Esophagus squamous epithelium (tissue), 4 donors: ENCODE measurements around the gene COPG1.

Experiments
- CTCF ChIP-seq, 6 experiments: fragments of 450-650 bp in 4 of 6; fragments of 200-600 bp in 2 of 6; sonication (generic) in 2 of 6; IDR thresholded peaks; one replicate each; pipeline ENCODE4 v1.5.1; 2016 to 2019; ENCODE audit warnings: antibody characterized with exemption in 6 of 6, mild to moderate bottlenecking in 4 of 6, moderate library complexity in 4 of 6
- POLR2A ChIP-seq, 4 donors: fragments of 450-650 bp; IDR thresholded peaks; one replicate each; pipeline ENCODE4 v1.6.1; 2017; ENCODE audit warnings: antibody characterized with exemption in 4 of 4, mild to moderate bottlenecking in 4 of 4, moderate library complexity in 3 of 4

- TF ChIP-seq CTCF (IDR thresholded peaks at IDR 0.05) (no peak), POLR2A (IDR thresholded peaks at IDR 0.05) (no peak)
Measured at GRCh38 chr3:129282727-129283327, 33.4 kb downstream of the COPG1 start.
